ENCODE data around the gene CTRL.
"Not testable (repeated sequence)": the region's sequence is repeated elsewhere in the genome, so short reads cannot be mapped to it uniquely, and the experiment has no call there.

The CTRL gene

DNA sequence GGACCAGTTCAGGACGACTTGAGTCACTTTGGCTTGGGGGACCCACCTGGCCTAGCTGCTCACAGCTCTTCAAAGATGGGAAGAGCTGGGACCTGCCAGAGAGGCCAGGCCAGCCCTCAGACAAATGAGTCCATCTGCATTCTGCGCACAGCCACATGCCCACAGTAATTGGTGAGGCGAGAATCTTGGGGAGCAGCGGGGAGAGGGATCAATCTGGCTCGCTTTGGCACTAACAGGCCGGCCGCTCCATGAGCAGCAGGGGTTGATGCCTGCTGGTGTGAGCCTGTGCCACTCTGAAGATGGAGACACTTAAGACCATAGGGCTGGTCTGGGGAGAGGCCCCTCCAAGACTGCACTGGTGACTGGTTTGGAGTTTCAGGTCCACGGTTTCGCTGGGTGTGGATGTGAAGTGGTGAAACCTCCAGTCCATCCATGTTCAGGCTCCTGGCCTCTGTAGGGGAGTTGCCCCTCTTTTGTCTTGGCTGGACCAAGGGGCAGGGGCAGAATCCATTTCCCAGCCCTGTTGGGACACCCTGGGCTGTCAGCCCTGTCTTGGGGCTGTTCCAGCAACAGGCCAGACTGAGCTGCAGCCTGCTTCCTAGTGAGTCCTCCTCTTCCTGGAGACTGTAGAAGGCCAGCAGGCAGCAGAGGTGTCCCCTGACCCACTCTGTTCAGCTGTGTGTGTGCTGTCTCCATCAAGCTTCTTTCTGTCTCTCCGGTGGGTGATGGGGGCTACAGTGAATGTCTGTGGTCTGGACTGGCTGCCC lies 7.3 kb downstream of the CTRL start:
- no peak for DNase-seq (ENCODE audit: low read depth)

- no peak for DNase-seq (ENCODE audit: low read depth)
These were observed 8.1 kb downstream of the CTRL start for GRCh38 chr16:67923414-67924116.

- DNase-seq (ENCODE audit: low read depth), result no peak
These were observed 8.9 kb downstream of the CTRL start for GRCh38 chr16:67922740-67923139.

DNA sequence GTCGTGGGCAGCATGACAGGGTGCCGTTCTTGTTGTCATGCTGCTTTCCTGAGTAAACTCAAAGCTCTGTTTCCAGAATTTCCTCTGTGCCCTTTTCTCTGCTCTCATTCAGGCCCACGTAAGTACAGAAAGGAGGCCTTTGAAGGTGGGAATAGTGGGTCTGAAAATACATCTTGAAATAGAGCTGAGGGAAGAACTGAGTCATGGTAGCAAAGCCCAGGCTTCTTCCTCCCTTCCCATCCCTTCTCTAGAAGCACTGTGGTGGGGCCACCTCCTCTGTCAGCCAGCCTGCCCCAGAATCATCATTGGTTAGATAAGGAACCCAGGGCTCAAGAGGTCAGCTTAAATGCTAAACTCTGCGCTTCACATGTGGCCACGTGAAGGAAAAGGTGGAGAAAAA lies 9.4 kb downstream of the CTRL start:
- no peak for DNase-seq (ENCODE audit: low read depth)

DNA sequence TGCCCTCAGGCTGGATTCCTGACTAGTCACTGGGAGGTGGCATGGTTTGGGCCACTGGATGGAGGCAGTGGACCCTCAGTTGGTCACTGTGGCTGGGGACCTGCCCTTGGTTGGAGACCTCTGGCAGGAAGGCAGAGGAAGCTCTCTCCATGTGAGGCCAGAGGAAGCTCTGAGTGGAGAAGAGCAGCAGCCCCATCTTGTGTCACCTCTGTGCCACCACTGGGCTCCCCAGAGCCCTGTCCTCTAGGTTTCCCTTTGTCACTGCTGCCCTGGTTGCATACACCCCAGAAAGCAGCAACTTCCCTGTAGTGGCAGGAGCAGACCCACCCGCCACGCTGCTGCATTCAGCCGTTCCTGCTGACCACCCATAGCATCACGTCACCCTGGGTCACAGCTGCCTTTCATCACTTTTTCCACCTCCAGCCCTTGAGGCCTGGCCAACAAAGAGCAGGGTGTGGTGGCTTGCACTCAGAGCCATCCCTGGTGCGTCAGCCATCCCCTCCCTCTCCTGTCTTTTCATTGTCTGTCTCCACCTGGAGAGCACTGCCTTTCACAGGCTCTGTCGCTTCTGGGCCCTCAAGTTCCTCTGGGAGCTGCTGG lies 11.9 kb downstream of the CTRL start:
- DNase-seq (ENCODE audit: low read depth), result no peak

DNA sequence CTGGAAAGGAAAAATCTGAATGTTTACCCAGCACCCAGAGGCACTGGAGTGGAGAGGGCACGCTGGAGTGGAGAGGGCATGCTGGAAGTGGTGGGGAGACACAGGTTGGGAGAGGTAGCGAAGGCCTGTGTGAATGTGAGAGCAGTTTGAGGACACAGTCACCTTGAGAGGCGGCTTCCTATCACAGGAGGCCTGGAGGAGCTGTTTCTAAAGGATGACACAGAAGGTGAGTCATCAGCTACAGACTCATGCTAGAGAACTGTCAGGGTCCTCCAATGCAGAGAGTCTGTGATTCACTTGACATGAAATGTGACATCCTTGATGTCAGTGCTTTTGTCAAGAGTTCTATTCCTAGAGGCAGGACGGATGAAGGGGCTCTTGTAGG lies 13.8 kb downstream of the CTRL start:
- no peak for DNase-seq (ENCODE audit: low read depth)

DNA sequence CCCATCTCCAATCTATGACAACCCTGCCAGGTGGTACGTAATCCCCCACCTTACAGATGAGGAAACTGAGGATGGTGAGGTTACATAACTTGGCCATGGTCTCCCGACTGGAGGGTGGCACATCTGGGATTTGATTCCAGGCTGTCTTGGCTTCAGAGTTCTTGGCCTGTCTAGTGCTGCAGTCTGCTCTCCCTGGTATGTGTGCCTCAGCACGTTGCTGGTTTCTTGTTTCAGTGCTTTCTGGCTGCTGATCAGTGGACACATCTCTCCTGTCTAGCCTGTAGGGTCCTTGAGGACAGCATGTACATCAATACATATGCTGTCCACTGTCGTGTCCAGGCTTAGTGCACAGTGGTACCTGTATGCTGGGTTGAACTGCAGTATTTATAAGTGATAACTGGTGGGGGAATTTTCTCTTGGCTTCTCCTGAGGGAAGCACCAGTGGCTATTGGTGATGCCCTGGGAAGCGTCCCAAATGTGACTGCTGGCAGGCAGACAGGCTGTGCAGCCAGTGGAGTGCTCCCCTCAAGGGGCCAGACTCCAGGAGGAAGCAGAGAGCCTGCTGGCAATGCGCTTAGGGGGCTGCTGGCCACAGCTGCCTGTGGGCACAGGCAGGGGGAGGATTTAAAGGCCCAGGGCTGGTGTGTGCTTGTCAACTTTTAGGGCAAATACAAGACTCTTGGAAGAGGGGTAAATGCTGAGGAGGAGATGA lies 14.4 kb downstream of the CTRL start:
- no peak for DNase-seq (ENCODE audit: low read depth)

GRCh38 chr16:67915831-67916723 lies 15.6 kb downstream of the CTRL start:
- no peak for DNase-seq (ENCODE audit: low read depth)

DNA sequence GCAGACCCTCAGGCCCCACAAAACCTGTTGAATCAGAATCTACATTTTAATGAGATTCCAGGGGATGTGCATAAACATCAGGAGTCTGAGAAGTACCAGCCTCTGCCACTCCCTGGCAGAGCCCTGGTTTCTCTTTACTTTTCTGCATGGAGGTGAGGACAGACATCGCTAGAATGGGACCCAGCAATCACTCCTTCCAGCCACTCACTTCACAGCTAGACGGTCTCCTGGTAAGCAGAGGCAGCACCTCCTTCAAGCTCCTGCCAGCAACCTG lies 16.2 kb downstream of the CTRL start:
- DNase-seq (ENCODE audit: low read depth), result not testable (repeated sequence)

- DNase-seq (ENCODE audit: low read depth), result no peak
These were observed 16.7 kb downstream of the CTRL start for GRCh38 chr16:67914758-67915495.

- DNase-seq (ENCODE audit: low read depth), result no peak
These were observed 21.5 kb downstream of the CTRL start for GRCh38 chr16:67910158-67910557.

GRCh38 chr16:67909056-67909742 lies 22.5 kb downstream of the CTRL start:
- no peak for DNase-seq (ENCODE audit: low read depth)

GRCh38 chr16:67907397-67908180 lies 24.1 kb downstream of the CTRL start:
- DNase-seq (ENCODE audit: low read depth), result no peak

- no peak for DNase-seq (ENCODE audit: low read depth)
These were observed 28.8 kb downstream of the CTRL start for GRCh38 chr16:67902831-67903230.

- DNase-seq (ENCODE audit: low read depth), result no peak
These were observed 29.9 kb downstream of the CTRL start for GRCh38 chr16:67901734-67902133.

DNA sequence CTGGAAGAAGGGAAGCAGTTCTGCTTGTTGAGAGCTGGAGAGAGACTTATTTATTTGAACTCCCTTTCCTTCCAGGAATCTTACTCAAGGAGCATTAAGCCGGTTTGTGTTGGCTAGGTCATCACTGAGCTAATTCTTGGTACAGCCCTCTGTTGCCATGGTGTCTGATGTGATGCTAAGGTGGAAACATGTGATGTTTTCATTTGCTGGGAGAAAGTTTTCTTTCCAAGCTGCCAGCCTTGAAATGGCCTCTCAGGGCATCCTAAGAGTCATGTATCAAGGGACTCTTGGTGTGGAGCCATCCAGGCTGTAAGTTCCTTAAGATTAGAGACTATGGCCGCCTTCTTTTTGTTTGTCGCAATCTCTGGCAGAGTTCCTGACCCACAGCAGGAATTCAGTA lies 34.4 kb downstream of the CTRL start:
- no peak for DNase-seq (ENCODE audit: low read depth)

- DNase-seq (ENCODE audit: low read depth), result no peak
These were observed 37.8 kb downstream of the CTRL start for GRCh38 chr16:67893743-67894399.

DNA sequence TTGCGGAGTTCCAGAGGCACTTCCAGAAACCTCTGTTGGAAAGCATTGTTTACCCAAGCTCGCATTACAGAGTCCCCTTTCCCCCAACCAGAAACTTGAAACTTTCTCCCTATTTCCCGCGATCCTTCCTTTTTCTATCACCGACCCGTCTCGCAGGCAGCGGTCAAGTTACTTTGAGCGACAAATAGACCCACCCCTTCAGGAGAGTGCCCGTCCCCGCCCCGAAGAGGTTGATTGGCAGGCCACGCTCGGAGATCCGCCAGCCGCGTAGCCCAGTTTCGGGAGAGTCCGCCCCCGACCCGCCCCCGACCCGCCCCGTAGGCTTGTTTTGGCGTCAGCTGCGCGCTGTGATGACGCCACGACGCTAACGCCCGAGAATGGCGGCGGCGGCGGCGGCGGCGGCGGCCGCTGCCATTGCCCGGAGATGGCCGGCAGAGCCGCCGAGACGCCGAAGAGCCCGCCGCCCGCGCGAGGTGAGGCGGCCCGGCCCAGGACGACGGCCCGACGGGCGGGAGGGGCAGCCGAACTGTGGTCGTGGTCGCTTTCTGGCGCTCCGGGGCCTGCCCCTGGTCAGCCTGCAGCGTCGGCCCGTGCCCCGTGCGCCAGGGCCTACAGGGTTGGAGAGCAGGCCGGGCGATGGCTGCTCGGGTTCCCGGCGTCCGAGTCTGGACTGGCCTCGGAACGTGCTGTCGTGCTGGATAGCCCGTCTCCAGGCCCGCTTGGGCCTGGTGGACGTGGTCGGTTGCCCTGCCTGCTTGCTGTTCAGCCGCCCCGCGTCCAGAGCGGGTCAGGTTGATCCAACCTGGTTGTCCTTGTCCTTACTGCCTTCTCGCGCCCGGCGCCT lies 38.5 kb downstream of the CTRL start, which contains the start of gene PSKH1:
Gene PSKH1 (plus strand): TSS at position 356 of the 844 bp plus-strand sequence. CDS start 15,496 bp downstream, outside the sequence.
- peak; percentile 89 for DNase-seq (ENCODE audit: low read depth)

Data from activated gamma-delta T cell treated with anti-CD3 and anti-CD28 coated beads, Interleukin-2, amount 50 U/mL, for 16 hours (primary cell).